ENCODE measurements around the gene IL24. TPM values are rescaled to one million over a fixed set of nuclear protein-coding genes. Genes with fewer than 3 reads are reported as not detected.

Gene IL24
- total and polyA plus RNA-seq, 2 donors (not counting 1 experiment from before 2014, with no cell fraction given), result 0.17 to 0.54 TPM

- no peak for TF ChIP-seq EZH2 (IDR thresholded peaks at IDR 0.05; ENCODE audit: low read length, missing control alignments)
- no peak for TF ChIP-seq CTCF (conservative IDR thresholded peaks at IDR 0.05 in 1 of 2, IDR thresholded peaks at IDR 0.05 in 1 of 2; ENCODE audit: low read depth in 1 of 2, low read length in 2 of 2)
- Histone ChIP-seq H3K79me2 (ENCODE audit: control insufficient read depth, insufficient read depth, low read length) (no peaks in the 10 kb centered on the region), H3K9me3 (ENCODE audit: control insufficient read depth, insufficient read depth, low read depth, low read length) (no peaks in the 10 kb centered on the region), H3K4me3 (replicated peaks in 1 of 4; ENCODE audit: control extremely low read depth in 1 of 4, insufficient read depth in 1 of 4, low read depth in 3 of 4, low read length in 4 of 4) (no peak overlapping the region), H4K20me1 (ENCODE audit: control insufficient read depth, extremely low read depth, insufficient read depth, low read length) (no peaks in the 10 kb centered on the region), H3K4me1 (ENCODE audit: control insufficient read depth, extremely low read depth, insufficient read depth, low read length) (peaks cover 46% of the 10 kb centered on the region), H3K36me3 (ENCODE audit: control insufficient read depth, insufficient read depth, low read length) (no peaks in the 10 kb centered on the region), H3K4me2 (ENCODE audit: extremely low read depth, insufficient read depth, low read length) (no peak overlapping the region), H3K27me3 (ENCODE audit: control insufficient read depth, insufficient read depth, low read length) (no peaks in the 10 kb centered on the region), H3K9ac (ENCODE audit: insufficient read depth, low read length) (peak overlapping the region; percentile 41), H3K27ac (ENCODE audit: insufficient read depth, low read length) (peak overlapping the region; percentile 83), H2AFZ (ENCODE audit: low read length) (no peak overlapping the region)
- DNase-seq (ENCODE audit: low read depth in 2 of 2), result no peak
Measured at GRCh38 chr1:206896261-206896660, 982 bp upstream of the IL24 start.

DNA sequence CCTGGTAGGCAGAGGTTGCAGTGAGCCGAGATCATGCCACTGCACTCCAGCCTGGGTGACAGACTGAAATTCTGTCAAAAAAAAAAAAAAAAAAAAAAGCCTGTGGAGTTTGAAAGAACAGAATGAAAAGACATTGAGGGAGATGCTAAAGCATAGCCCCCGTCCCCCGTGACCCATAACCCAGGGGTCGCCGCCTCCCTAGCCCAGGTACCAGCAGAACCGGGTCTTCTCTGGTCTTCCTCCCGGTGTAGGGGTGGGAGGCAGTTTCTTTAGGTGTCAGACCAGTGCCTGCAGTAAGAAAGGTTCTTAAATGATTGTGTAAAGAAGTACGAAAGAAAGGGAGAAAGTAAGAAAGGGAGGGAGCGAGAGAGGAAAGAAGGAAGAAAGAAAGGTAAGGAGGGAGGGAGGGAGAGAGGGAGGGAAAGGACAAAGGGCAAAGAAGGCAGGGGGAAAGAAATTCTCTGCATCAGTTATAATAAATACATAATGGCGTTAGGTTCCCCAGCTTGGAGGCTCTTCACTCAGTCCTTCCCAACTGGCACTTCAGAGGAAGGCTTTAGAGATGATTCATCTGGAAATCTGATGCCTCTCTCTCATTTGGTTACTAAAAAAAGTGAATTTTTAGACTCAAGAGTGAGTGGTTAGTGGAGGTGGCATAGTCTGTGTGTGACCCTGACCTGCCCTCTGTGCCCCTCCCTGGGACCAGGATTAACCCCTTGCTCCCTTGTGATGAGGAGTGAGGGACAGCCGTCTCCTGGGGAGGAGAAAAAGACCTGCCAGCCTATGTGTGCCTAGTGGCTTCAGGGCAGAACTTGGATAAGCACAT is 1.1 kb downstream of the IL24 start:
- H3K27ac ChIP-seq (ENCODE audit: insufficient read depth, low read length), result peak overlapping the region; percentile 83
- no peaks in the 10 kb centered on the region for H3K79me2 ChIP-seq (ENCODE audit: control insufficient read depth, insufficient read depth, low read length)
- H3K27me3 ChIP-seq (ENCODE audit: control insufficient read depth, insufficient read depth, low read length), result no peaks in the 10 kb centered on the region
- peak; percentile 72 for DNase-seq (ENCODE audit: low read depth in 2 of 2)
- TF ChIP-seq CTCF (conservative IDR thresholded peaks at IDR 0.05 in 1 of 2, IDR thresholded peaks at IDR 0.05 in 1 of 2; ENCODE audit: low read depth in 1 of 2, low read length in 2 of 2) (no peak), EZH2 (IDR thresholded peaks at IDR 0.05; ENCODE audit: low read length, missing control alignments) (no peak)
- H3K4me3 ChIP-seq (replicated peaks in 1 of 4; ENCODE audit: control extremely low read depth in 1 of 4, insufficient read depth in 1 of 4, low read depth in 3 of 4, low read length in 4 of 4), result no peak overlapping the region
- H4K20me1 ChIP-seq (ENCODE audit: control insufficient read depth, extremely low read depth, insufficient read depth, low read length), result no peaks in the 10 kb centered on the region
- H3K9ac ChIP-seq (ENCODE audit: insufficient read depth, low read length), result peak overlapping the region; percentile 48
- peaks cover 35% of the 10 kb centered on the region for H3K4me1 ChIP-seq (ENCODE audit: control insufficient read depth, extremely low read depth, insufficient read depth, low read length)
- H3K36me3 ChIP-seq (ENCODE audit: control insufficient read depth, insufficient read depth, low read length), result no peaks in the 10 kb centered on the region
- no peaks in the 10 kb centered on the region for H3K9me3 ChIP-seq (ENCODE audit: control insufficient read depth, insufficient read depth, low read depth, low read length)
- peak overlapping the region; percentile 57 for H2AFZ ChIP-seq (ENCODE audit: low read length)
- peak overlapping the region; percentile 65 for H3K4me2 ChIP-seq (ENCODE audit: extremely low read depth, insufficient read depth, low read length)

DNA sequence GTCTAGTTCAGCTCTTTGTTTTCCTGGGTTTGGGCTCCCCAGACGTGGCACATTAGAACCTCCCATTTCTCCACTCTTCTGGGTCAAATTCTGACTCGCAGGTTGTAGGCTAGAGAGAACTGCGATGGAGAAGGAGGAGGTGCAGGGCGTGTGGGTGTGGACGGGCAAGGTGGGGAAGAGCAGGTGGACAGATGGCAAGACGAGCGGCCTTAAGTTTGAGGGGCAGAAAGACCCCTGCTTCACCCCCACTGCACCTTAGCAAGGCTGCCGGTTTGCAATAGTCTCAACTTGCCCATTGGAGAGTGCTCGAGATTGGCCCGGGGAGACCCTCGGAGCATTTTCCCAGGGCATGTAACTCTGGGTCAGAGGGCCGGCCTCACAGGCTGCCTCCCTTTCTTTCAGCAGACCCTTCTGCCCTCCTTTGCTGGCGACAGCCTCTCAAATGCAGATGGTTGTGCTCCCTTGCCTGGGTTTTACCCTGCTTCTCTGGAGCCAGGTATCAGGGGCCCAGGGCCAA is 1.7 kb downstream of the IL24 start:
- H3K27ac ChIP-seq (ENCODE audit: insufficient read depth, low read length), result peak overlapping the region; percentile 83
- H3K9me3 ChIP-seq (ENCODE audit: control insufficient read depth, insufficient read depth, low read depth, low read length), result no peaks in the 10 kb centered on the region
- no peaks in the 10 kb centered on the region for H4K20me1 ChIP-seq (ENCODE audit: control insufficient read depth, extremely low read depth, insufficient read depth, low read length)
- no peaks in the 10 kb centered on the region for H3K27me3 ChIP-seq (ENCODE audit: control insufficient read depth, insufficient read depth, low read length)
- H3K4me2 ChIP-seq (ENCODE audit: extremely low read depth, insufficient read depth, low read length), result peak overlapping the region; percentile 23
- H3K4me1 ChIP-seq (ENCODE audit: control insufficient read depth, extremely low read depth, insufficient read depth, low read length), result peaks cover 34% of the 10 kb centered on the region
- no peaks in the 10 kb centered on the region for H3K36me3 ChIP-seq (ENCODE audit: control insufficient read depth, insufficient read depth, low read length)
- no peak for TF ChIP-seq EZH2 (IDR thresholded peaks at IDR 0.05; ENCODE audit: low read length, missing control alignments)
- TF ChIP-seq CTCF (conservative IDR thresholded peaks at IDR 0.05 in 1 of 2, IDR thresholded peaks at IDR 0.05 in 1 of 2; ENCODE audit: low read depth in 1 of 2, low read length in 2 of 2), result no peak
- no peaks in the 10 kb centered on the region for H3K79me2 ChIP-seq (ENCODE audit: control insufficient read depth, insufficient read depth, low read length)
- no peak overlapping the region for H3K9ac ChIP-seq (ENCODE audit: insufficient read depth, low read length)
- no peak for DNase-seq (ENCODE audit: low read depth in 2 of 2)
- no peak overlapping the region for H2AFZ ChIP-seq (ENCODE audit: low read length)
- no peak overlapping the region for H3K4me3 ChIP-seq (replicated peaks in 1 of 4; ENCODE audit: control extremely low read depth in 1 of 4, insufficient read depth in 1 of 4, low read depth in 3 of 4, low read length in 4 of 4)
